ENCODE measurements around the gene TRIM64. TPM values are rescaled to one million over a fixed set of nuclear protein-coding genes. Genes with fewer than 3 reads are reported as not detected.

Gene TRIM64
- total RNA-seq, result not detected in 2 replicates

DNA sequence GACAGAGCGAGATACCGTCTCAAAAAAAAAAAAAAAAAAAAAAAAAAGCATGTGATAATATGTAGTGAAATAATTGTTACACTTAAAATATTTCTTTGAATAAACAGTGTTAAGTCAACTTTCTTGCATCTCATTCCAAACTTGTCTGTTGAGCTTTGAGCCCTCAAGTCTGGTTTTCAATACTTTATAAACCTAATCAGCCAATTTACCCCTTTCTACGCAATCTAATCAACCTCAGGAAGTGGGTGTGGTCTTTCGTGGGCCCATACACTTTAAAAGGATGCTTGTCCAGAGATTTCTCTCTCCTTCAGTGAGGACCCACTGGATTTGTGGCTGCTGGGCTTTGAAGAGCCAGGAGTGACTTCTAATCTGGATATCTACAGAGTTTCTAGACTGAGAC is at the start of gene TRIM64:
TSS of gene TRIM64 (plus strand) at position 301 of the 400 bp plus-strand sequence. CDS start 2,467 bp downstream, outside the sequence.

DNA sequence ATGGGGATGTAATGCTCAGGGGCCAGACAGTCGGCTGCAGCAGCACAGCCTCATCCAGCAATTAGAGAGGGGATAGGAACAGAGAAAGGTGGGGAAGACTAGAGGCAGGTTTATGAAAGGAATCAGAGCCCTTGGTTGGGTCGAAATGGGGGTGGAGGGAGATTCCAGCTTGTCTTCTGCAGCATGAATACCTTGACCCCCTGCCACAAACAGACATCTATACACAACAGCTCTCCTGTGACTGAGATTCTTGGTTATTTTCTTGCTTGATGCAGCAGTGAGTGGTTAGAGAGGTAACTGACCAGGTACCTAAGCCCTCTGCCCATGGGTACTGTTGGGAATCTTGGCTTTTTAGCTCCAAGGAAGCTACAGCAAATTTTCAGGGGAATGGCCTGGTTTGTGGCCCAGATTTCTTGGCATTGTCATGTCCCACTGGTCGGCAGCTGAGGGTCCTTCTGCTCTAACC is 43.6 kb upstream of the TRIM64 start, which contains the start of gene TRIM49D1:
TSS of gene TRIM49D1 (minus strand) at position 51 of the 466 bp plus-strand sequence. CDS start 4,535 bp downstream, outside the sequence.

DNA sequence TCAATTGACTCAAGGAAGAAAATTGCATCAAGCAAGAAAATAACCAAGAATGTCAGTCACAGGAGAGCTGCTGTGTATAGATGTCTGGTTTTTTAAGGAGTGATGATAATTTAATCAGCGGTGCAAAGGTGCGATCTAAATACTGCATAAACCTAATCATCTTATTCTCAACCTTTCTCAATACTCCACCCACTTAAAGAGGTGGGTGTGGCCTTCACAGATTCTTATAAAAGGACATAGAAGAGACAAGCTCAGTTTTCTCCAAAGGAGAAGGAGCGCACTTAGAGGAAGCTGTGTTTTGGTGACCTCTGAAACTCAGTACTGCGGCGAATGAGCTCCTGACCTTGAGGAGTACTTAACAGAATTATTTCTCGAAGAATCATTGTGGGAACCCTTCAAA is 42.1 kb upstream of the TRIM64 start, which contains the start of gene TRIM49D2:
TSS of gene TRIM49D2 (plus strand) at position 301 of the 400 bp plus-strand sequence. CDS start 2,698 bp downstream, outside the sequence.

Other genes with a start within 250 kb of the TRIM64 start
- not detected in 2 replicates for gene TRIM49, start 157.5 kb upstream of the TRIM64 start, total RNA-seq
- not detected in 2 replicates for gene TRIM64B, start 87.5 kb upstream of the TRIM64 start, total RNA-seq
- gene TRIM49D1, start 43.8 kb upstream of the TRIM64 start, total RNA-seq, result not detected in 2 replicates
- not detected in 2 replicates for gene TRIM49D2, start 42.0 kb upstream of the TRIM64 start, total RNA-seq
- not detected in 2 replicates for gene TRIM49C, start 65.1 kb downstream of the TRIM64 start, total RNA-seq
- not detected in 2 replicates for gene UBTFL1, start 119.9 kb downstream of the TRIM64 start, total RNA-seq
- 1.7 and 4.6 TPM in 2 replicates for gene NAALAD2, start 168.6 kb downstream of the TRIM64 start, total RNA-seq